ENCODE results near the gene RGMB.

RGMB gene

GRCh38 chr5:98785244-98785643 is 11.8 kb downstream of the RGMB start:
- DNase-seq (ENCODE audit: low read depth in 3 of 3), result no peak

DNA sequence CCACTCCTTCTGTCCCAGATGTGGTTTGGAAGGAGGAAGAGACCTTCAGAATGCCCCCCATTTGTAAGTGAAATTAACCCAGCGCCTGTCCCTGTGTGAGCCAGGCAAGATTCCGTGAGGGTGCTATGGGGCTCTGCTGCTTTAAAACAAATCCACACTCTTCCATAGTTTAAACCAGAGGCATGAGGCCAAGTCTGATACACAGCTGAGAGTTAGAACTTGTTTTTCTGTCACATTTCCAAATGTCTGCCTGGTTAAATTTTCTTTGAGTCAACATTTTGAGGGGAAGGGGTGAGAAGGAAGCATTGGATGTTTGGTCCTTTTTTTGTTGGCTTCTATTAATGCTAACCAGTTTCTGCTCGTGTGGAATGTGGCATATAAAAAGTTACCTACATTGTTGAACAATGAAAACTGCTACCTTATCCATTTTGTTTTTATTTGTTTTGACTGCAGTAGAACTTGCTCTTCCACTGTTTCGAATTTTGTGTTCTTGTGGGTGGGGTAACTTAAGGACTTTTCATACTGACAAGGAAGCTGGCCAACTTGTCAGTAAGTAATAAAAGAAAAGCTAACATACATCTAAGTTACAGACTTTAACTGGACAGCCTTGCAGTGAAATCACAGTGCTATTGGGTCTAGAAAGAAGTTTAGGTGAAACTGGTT is 12.9 kb downstream of the RGMB start:
- DNase-seq (ENCODE audit: low read depth in 3 of 3), result no peak

- no peak for DNase-seq (ENCODE audit: low read depth in 3 of 3)
Measured at GRCh38 chr5:98787131-98787719, 13.8 kb downstream of the RGMB start.

GRCh38 chr5:98789029-98789428 is 15.6 kb downstream of the RGMB start:
- no peak for DNase-seq (ENCODE audit: low read depth in 3 of 3)

DNA sequence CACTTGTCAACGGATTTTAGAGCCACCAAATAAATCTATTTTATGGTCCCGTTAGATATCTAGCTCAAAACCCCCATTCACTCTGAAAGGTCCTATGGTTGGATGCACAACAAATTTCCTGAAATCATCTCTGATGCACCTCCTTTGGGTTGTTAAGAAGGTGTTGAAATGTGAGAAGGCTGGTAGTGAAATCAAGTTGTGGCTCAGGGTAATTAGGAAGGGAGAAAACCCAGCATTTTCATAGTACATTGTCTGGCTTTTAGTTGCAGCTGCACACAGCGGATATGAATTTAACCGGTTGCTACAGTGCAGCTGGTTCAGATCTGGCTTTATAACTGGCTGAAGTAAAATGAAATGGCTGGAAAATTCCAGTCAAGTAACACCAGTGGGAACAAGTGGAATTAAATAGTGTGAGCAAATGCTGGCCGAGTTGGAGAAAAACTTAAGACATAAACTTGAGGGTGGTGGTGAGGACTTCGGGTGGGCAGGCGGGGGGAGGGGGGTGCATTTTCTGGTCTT is 17.6 kb downstream of the RGMB start:
- DNase-seq (ENCODE audit: low read depth in 3 of 3), result no peak

DNA sequence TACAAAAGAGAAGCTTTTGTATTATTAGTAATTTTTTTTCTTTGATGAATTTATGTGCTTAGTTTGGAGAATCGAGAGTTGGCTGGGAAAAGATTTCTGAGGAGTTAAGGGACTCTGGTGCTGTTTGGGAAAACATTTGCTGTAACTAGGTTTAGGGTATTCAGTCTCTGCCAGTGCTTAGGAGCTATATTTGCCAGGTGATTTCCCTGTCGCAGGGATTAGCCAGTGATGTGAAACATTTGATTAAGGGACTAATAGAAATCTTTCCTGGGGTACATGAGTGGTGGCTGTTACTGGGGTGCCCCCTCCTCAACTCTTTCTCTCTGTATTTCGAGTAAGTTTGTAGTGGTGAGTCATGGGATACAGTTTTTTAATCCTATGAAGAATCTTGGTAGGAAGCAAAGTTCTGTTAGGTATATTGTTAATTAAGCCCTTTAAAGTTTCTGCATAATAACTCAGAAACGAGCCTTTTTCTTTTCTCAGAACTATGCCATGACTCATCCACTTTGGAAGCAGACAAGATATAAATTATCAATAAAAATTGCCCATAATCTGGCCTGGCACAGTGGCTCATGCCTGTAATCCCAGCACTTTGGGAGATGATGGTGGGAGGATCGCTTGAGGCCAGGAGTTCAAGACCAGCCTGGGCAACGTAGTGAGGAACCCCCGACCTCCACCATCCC is 18.6 kb downstream of the RGMB start:
- no peak for DNase-seq (ENCODE audit: low read depth in 3 of 3)

DNA sequence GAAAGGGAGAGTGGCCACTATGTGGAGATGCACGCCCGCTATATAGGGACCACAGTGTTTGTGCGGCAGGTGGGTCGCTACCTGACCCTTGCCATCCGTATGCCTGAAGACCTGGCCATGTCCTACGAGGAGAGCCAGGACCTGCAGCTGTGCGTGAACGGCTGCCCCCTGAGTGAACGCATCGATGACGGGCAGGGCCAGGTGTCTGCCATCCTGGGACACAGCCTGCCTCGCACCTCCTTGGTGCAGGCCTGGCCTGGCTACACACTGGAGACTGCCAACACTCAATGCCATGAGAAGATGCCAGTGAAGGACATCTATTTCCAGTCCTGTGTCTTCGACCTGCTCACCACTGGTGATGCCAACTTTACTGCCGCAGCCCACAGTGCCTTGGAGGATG is 19.8 kb downstream of the RGMB start:
- no peak for DNase-seq (ENCODE audit: low read depth in 3 of 3)

DNA sequence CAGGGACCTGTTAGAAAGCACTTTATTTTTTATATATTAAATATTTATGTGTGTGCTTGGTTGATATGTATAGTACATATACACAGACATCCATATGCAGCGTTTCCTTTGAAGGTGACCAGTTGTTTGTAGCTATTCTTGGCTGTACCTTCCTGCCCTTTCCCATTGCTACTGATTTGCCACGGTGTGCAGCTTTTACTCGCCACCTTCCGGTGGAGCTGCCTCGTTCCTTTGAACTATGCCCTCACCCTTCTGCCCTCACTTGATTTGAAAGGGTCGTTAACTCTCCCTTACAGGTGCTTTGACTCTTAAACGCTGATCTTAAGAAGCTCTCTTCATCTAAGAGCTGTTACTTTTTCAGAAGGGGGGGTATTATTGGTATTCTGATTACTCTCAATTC is 20.5 kb downstream of the RGMB start:
- no peak for DNase-seq (ENCODE audit: low read depth in 3 of 3)

DNA sequence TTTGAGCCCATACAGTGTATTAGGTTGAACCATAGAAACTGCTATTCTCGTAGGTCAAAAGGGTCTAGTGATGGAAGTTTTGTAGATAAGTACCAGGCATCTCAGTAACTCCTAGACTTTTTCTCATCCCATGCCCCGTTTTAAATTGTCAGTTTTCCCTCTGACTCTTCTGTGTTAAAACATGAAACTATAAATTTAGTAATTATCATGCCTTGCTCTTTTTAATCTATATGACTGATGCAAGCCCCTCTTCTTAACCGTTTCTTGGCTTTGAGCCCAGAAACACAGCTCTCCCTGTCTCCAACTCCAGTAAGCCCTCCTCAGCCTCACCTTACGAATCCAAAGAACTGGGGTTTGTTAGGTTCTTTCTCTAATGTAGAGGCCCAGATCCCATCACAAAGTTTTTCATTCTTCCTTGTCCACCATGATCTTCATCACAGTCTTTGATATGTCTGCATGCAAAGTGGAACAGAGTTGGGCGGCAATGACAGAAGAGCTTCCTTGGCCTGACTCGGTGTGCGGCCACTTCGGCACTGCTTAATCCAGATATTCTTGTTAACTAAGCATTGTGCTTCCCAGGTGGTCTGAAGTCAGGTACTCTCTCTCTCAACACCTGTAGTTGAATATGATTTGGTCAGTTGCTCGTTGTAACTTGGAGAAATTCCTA is 21.1 kb downstream of the RGMB start:
- DNase-seq (ENCODE audit: low read depth in 3 of 3), result no peak

GRCh38 chr5:98795243-98795642 is 21.8 kb downstream of the RGMB start:
- no peak for DNase-seq (ENCODE audit: low read depth in 3 of 3)

- DNase-seq (ENCODE audit: low read depth in 3 of 3), result peak in 2 of 3 donors; percentile 17 to 49
Measured at GRCh38 chr5:98796197-98796972, 22.9 kb downstream of the RGMB start.

- DNase-seq (ENCODE audit: low read depth in 3 of 3), result no peak
Measured at GRCh38 chr5:98798371-98798770, 24.9 kb downstream of the RGMB start.

GRCh38 chr5:98798847-98799246 is 25.4 kb downstream of the RGMB start:
- DNase-seq (ENCODE audit: low read depth in 3 of 3), result no peak

GRCh38 chr5:98804066-98804465 is 30.6 kb downstream of the RGMB start:
- DNase-seq (ENCODE audit: low read depth in 3 of 3), result no peak

GRCh38 chr5:98805070-98805469 is 31.6 kb downstream of the RGMB start:
- DNase-seq (ENCODE audit: low read depth in 3 of 3), result no peak

GRCh38 chr5:98807806-98808205 is 34.3 kb downstream of the RGMB start:
- no peak for DNase-seq (ENCODE audit: low read depth in 3 of 3)

DNA sequence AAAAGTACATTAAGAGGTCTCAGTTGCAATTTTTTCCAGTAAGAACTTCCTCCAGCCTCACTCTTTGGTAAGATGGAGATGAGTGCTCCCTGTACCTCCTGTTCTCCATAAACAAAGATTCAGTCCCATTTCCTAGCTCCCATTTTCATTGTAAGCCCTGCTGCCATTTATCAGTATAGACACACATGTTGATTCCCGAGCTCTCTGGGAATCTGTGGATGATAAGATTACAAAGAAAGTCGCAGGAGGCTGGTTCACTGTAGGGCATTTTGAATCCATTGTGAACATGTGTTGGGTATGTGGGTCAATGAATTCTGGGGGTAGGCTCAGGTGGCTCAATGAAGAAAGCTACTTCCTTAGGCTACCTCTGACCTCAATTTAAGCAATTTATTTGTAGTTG is 36.7 kb downstream of the RGMB start:
- DNase-seq (ENCODE audit: low read depth in 3 of 3), result no peak

GRCh38 chr5:98813755-98814154 is 40.3 kb downstream of the RGMB start:
- no peak for DNase-seq (ENCODE audit: low read depth in 3 of 3)

GRCh38 chr5:98816582-98817222 is 43.2 kb downstream of the RGMB start:
- DNase-seq (ENCODE audit: low read depth in 3 of 3), result no peak

- no peak for DNase-seq (ENCODE audit: low read depth in 3 of 3)
Measured at GRCh38 chr5:98825582-98826375, 52.3 kb downstream of the RGMB start.
